ENCODE measurements around the gene TMEM255B.
"Not testable (repeated sequence)": the region's sequence is repeated elsewhere in the genome, so short reads cannot be mapped to it uniquely, and the experiment has no call there.

TMEM255B gene

GRCh38 chr13:113758651-113759524 is at the start of gene TMEM255B:
TSS of gene TMEM255B (plus strand) at chr13:113759226. CDS start at chr13:113759270, 44 bp downstream.
- DNase-seq, result peak; percentile 86

- DNase-seq, result no peak
Observed at GRCh38 chr13:113722921-113723320, 36.1 kb upstream of the TMEM255B start.

GRCh38 chr13:113723410-113724015 is 35.5 kb upstream of the TMEM255B start:
- DNase-seq, result no peak

DNA sequence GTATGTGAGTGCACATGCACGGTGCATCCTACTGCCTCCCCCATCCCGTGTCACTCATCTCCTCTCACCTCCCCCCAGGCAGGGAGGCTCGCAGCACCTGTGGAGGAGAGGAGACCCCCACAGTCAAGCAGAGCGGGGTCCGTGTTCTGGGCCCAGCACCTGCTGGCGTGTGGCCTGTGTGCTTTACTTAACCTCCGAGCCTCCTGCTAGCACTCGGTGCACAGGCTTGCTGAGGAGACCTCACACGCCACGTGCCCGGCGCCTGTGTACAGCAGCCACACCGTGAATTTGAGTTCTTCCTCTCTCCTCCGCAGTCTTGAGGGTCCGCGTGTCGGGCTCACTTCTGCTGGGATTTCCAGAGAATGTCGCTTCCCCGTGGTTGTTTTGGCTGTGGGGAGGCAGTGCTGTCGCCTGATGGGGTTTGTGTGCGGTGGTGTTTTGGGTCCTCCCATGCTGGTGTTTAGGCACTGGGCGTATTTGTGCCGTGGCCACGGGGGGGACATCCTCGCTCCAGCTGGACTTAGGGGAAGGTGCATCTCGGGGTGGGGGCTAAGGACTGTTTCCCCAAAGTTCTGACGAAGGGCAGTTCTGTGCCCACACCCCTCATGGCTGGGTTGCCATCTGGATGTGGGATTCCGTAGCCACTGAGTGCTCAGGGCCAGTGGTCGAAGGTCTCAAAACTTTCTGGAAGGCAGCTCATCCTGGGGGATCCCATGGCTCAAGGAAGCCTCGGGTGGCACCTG is 34.8 kb upstream of the TMEM255B start:
- DNase-seq, result no peak

GRCh38 chr13:113724780-113725315 is 34.2 kb upstream of the TMEM255B start:
- peak; percentile 84 for DNase-seq

DNA sequence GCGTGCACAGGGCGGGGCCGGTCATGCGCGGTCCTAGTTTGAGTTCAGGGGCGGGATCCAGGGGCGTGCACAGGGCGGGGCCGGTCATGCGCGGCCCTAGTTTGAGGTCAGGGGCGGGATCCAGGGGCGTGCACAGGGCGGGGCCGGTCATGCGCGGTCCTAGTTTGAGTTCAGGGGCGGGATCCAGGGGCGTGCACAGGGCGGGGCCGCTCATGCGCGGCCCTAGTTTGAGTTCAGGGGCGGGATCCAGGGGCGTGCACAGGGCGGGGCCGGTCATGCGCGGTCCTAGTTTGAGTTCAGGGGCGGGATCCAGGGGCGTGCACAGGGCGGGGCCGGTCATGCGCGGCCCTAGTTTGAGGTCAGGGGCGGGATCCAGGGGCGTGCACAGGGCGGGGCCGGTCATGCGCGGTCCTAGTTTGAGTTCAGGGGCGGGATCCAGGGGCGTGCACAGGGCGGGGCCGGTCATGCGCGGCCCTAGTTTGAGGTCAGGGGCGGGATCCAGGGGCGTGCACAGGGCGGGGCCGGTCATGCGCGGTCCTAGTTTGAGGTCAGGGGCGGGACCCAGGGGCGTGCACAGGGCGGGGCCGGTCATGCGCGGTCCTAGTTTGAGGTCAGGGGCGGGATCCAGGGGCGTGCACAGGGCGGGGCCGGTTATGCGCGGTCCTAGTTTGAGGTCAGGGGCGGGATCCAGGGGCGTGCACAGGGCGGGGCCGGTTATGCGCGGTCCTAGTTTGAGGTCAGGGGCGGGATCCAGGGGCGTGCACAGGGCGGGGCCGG is 33.5 kb upstream of the TMEM255B start:
- DNase-seq, result not testable (repeated sequence)

DNA sequence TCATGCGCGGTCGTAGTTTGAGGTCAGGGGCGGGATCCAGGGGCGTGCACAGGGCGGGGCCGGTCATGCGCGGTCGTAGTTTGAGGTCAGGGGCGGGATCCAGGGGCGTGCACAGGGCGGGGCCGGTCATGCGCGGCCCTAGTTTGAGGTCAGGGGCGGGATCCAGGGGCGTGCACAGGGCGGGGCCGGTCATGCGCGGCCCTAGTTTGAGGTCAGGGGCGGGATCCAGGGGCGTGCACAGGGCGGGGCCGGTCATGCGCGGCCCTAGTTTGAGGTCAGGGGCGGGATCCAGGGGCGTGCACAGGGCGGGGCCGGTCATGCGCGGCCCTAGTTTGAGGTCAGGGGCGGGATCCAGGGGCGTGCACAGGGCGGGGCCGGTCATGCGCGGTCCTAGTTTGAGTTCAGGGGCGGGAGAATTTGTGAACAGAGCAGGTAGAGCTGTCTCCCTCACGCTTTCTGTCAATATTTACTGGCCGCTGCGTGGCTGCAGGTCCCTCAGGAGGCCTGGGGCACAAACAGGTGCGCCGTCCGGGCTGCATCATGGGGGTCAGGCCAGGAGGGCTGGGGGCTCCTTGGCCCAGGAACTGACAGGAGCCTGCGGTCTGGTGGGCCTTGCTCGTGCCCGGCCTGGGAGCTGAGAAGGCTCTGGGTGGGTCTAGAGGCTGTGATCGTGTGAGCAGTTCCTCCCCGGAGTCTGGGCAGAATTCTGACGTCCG is 32.8 kb upstream of the TMEM255B start:
- peak; percentile 40 for DNase-seq

GRCh38 chr13:113726961-113727411 is 32.0 kb upstream of the TMEM255B start:
- no peak for DNase-seq

GRCh38 chr13:113728571-113729054 is 30.4 kb upstream of the TMEM255B start:
- no peak for DNase-seq

DNA sequence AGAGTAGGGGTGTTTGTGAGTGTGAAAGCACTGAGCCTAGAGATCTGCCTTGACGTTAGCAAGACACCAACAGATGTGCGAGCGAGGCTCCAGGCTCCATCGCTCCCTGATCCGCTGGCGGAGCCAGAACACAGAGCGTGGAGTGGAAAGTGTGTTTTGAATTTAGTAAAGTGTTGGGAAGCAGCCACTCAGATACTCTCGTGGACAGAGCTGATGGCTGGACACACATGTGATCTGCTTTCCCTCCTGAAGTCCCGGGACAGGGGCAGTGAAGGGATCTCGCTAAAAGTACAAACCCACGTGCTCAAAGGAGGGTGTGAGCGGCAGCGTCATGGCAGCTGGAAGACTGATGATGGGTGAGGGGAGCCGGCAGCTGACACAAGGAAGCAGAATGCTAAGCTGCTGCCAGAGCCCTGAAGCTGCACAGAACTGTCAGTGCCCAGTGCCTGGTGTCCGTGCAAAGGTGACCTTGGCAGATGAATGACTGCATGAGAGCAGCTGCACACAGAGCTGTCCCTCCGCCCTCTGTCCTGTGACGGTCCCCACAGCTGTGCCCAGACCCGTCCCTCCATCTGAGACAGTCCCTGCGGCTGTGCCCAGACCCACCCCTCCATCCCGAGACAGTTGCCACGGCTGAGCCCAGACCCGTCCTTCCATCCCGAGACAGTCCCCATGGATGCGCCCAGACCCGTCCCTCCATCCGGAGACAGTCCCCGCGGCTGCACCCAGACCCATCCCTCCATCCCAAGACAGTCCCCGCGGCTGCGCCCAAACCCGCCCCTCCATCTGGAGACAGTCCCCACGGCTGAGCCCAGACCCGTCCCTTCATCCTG is 29.6 kb upstream of the TMEM255B start:
- DNase-seq, result no peak

- DNase-seq, result no peak
Observed at GRCh38 chr13:113730258-113730691, 28.8 kb upstream of the TMEM255B start.

DNA sequence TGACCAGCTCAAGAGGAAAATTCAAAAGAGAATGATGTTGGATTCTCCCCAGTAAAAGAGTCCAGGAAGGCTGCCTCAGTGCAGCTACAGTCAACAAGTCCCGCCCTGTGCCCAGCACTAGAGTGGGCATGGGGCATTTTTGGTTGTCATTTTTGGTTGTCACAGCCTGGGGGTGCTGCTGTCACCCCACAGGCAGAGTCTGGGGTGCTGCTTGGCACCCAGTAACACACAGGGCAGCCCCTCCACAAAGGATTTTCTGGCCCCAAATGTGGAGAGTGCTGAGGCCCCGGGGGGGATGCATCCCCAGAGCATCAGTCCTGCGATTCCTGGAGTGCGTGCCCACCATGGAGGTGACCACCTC is 28.2 kb upstream of the TMEM255B start:
- DNase-seq, result no peak

DNA sequence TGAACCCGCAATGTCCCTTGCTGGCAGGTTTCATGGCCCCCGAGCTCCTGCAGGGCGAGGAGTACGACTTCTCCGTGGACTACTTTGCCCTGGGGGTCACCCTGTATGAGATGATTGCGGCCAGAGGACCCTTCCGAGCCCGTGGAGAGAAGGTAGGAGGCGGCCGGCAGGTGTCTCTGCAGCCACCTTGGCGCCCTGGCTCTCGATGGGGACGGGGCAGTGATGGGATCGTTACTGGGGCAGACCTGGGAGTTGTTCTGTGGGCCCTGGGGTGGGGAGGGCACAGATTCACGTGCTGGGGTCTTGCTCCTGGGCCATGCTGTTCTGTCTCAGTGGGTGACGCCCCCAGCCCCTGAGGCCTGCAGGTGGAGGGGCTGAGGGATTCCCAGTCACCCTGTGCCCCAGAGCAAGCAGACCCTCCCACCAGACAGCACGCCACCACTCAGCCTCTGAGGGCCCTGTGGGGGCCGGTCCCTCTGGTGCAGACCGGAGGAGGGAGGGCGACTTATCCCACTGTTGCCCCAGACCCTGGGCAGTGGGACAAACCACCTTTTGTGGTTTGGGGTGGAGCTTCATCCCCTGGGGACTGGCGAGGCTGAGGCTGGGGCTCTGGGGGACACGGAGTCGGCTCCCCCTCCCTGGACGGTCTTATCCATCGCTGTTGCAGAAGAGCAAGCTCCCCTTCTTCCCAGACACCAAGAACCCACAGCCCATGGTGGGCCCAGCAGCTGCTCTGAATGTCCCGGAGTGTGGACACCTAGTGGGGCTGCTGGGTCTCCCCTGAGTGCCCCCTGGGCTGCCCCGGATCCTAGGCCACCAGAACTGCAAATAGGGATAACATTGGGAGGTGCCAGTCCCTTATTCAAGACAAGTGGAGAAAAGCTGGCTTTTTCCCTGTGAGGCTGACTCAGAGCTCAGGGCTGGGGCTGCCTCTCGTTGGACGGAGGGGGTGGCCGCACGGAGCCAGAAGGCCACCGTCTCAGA is 27.5 kb upstream of the TMEM255B start:
- DNase-seq, result no peak

GRCh38 chr13:113732176-113732960 is 26.7 kb upstream of the TMEM255B start:
- no peak for DNase-seq

DNA sequence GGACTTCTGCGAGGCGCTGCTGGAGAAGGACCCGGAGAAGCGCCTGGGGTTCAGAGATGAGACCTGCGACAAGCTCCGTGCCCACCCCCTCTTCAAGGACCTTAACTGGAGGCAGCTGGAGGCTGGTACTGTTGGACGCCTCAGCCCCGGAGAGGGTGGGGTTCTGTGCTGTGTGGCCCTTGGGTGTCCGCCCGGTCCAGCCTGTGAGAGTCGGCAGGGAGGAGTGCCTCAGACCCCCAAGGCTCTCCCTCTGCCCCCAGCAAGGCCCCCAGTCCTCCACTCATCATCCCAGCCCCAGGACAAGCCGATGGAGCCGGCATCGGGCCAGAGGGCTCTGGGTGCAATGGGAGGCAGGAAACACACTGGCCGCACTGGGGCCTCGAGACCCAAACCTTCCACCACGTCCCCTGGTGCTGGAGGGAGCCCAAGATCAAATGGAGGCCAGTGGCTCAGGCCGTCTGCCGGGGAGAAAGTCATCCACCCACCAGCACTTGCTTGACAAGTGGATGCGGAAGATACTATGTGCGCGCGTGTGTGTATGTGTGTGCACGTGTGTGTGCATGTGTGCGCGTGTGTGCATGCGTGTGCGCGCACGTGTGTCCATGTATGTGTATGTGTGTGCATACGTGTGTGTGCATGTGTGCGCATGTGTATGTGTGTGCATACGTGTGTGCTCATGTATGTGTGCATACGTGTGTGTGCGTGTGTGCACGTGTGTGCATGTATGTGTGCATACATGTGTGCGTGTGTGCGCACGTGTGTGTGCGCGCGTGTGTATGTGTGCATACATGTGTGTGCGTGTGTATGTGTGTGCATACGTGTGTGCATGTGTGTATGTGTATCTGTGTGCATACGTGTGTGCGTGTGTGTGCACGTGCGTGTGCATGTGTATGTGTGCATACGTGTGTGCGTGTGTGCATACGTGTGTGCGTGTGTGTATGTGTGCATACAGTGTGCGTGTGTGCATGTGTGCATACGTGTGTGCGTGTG is 25.8 kb upstream of the TMEM255B start:
- no peak for DNase-seq

- no peak for DNase-seq
Observed at GRCh38 chr13:113734099-113734825, 24.8 kb upstream of the TMEM255B start.

- no peak for DNase-seq
Observed at GRCh38 chr13:113734826-113735125, 24.2 kb upstream of the TMEM255B start.
